HCT116 (cell line): ENCODE measurements around the gene YTHDF1.

Experiments
- EZH2 ChIP-seq: fragments of 200-600 bp; sonication (generic); IDR thresholded peaks from 2 replicates; pipeline ENCODE4 v1.6.1; 2017; ENCODE audit warnings: antibody characterized with exemption, mixed run types
- JUND ChIP-seq: IDR thresholded peaks from 2 replicates; pipeline ENCODE4 v1.6.1; 2012
- POLR2AphosphoS5 ChIP-seq: IDR thresholded peaks from 2 replicates; pipeline ENCODE4 v1.6.1; 2011; ENCODE audit warnings: mild to moderate bottlenecking, low read depth, low read length, moderate library complexity
- TCF7L2 ChIP-seq: IDR thresholded peaks from 2 replicates; pipeline ENCODE4 v1.7.0; 2011; ENCODE audit warnings: borderline replicate concordance, inconsistent platforms; ENCODE audit not compliant: insufficient read depth, insufficient read length; ENCODE audit errors: extremely low read depth
- YY1 ChIP-seq: IDR thresholded peaks from 2 replicates; pipeline ENCODE4 v1.6.1; 2011; ENCODE audit warnings: low read length, low read depth, moderate library complexity, mild to moderate bottlenecking; ENCODE audit not compliant: insufficient replicate concordance; ENCODE audit errors: extremely low read depth
- TF ChIP-seq, protein P1 (sequence below): IDR thresholded peaks from 2 replicates; pipeline ENCODE4 v1.6.1; 2012
- TF ChIP-seq, protein P2 (sequence below), 3 experiments: fragments of 200-600 bp in 1 of 3; sonication (generic) in 1 of 3; IDR thresholded peaks in 2 of 3; conservative IDR thresholded peaks in 1 of 3; 2 replicates each; pipeline ENCODE4 v1.5.1; 2012 to 2017; ENCODE audit warnings: low read depth in 2 of 3, low read length in 2 of 3, antibody characterized with exemption in 1 of 3, borderline replicate concordance in 1 of 3, control low read depth in 1 of 3, mild to moderate bottlenecking in 1 of 3, mixed read lengths in 1 of 3, mixed run types in 1 of 3, moderate library complexity in 1 of 3; ENCODE audit not compliant: insufficient read depth in 1 of 3
- TF ChIP-seq, protein P3 (sequence below): IDR thresholded peaks from 2 replicates; pipeline ENCODE4 v1.6.1; 2012
- TF ChIP-seq, protein P4 (sequence below): IDR thresholded peaks from 2 replicates; pipeline ENCODE4 v1.6.1; 2012; ENCODE audit warnings: low read depth

DNA sequence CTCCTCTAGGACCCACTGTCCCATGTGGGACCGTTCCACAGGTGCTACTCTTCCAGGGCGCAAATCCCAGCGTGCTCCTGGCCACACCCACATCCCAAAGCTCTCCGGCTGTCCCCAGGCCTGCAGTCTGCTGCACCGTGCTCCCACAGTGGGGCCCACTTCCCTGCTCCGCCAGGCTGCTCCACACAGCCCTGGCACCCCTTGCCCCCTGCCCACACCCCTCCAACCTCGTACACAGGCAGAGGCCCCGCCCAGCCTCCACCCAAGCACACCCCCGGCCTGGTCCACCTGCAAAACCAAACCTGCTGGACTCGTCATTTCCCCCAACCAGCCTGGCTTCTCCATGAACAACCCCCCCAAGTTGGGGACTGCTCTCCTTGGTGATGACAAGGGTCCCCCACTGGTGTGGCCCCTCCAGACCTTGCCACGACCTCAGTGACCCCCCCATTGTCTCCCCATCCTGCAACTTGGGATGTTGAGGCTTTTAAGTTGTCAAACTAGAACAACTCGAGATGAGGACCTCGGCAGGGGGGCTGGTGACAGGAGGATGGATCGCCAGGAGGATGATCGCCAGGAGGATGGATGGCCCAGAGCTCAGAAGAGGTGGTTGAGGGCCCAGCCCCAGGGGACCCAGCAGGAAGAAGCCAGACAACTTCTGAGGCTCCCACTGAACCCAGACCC lies 27.1 kb downstream of the YTHDF1 start:
- TF ChIP-seq, protein P1, sequence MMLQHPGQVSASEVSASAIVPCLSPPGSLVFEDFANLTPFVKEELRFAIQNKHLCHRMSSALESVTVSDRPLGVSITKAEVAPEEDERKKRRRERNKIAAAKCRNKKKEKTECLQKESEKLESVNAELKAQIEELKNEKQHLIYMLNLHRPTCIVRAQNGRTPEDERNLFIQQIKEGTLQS: no peak
- TF ChIP-seq, protein P2, sequence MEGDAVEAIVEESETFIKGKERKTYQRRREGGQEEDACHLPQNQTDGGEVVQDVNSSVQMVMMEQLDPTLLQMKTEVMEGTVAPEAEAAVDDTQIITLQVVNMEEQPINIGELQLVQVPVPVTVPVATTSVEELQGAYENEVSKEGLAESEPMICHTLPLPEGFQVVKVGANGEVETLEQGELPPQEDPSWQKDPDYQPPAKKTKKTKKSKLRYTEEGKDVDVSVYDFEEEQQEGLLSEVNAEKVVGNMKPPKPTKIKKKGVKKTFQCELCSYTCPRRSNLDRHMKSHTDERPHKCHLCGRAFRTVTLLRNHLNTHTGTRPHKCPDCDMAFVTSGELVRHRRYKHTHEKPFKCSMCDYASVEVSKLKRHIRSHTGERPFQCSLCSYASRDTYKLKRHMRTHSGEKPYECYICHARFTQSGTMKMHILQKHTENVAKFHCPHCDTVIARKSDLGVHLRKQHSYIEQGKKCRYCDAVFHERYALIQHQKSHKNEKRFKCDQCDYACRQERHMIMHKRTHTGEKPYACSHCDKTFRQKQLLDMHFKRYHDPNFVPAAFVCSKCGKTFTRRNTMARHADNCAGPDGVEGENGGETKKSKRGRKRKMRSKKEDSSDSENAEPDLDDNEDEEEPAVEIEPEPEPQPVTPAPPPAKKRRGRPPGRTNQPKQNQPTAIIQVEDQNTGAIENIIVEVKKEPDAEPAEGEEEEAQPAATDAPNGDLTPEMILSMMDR (IDR thresholded peaks at IDR 0.05 in 2 of 3, conservative IDR thresholded peaks at IDR 0.05 in 1 of 3; ENCODE audit: borderline replicate concordance in 1 of 3, insufficient read depth in 1 of 3, low read depth in 2 of 3, low read length in 2 of 3): no peak
- TF ChIP-seq POLR2AphosphoS5: no peak
- no peak for TF ChIP-seq TCF7L2
- TF ChIP-seq, protein P3, sequence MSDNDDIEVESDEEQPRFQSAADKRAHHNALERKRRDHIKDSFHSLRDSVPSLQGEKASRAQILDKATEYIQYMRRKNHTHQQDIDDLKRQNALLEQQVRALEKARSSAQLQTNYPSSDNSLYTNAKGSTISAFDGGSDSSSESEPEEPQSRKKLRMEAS: no peak
- no peak for TF ChIP-seq JUND
- TF ChIP-seq, protein P4, sequence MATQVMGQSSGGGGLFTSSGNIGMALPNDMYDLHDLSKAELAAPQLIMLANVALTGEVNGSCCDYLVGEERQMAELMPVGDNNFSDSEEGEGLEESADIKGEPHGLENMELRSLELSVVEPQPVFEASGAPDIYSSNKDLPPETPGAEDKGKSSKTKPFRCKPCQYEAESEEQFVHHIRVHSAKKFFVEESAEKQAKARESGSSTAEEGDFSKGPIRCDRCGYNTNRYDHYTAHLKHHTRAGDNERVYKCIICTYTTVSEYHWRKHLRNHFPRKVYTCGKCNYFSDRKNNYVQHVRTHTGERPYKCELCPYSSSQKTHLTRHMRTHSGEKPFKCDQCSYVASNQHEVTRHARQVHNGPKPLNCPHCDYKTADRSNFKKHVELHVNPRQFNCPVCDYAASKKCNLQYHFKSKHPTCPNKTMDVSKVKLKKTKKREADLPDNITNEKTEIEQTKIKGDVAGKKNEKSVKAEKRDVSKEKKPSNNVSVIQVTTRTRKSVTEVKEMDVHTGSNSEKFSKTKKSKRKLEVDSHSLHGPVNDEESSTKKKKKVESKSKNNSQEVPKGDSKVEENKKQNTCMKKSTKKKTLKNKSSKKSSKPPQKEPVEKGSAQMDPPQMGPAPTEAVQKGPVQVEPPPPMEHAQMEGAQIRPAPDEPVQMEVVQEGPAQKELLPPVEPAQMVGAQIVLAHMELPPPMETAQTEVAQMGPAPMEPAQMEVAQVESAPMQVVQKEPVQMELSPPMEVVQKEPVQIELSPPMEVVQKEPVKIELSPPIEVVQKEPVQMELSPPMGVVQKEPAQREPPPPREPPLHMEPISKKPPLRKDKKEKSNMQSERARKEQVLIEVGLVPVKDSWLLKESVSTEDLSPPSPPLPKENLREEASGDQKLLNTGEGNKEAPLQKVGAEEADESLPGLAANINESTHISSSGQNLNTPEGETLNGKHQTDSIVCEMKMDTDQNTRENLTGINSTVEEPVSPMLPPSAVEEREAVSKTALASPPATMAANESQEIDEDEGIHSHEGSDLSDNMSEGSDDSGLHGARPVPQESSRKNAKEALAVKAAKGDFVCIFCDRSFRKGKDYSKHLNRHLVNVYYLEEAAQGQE: no peak
- no peak for TF ChIP-seq YY1
- TF ChIP-seq EZH2: no peak
